Tongue (tissue), 2 donors: Measurements from ENCODE around the gene LYZ. TPM values are rescaled to one million over a fixed set of nuclear protein-coding genes. Genes with fewer than 3 reads are reported as not detected.
"Not testable (repeated sequence)": the region's sequence is repeated elsewhere in the genome, so short reads cannot be mapped to it uniquely, and the experiment has no call there.

Source experiments
- DNase-seq: peaks from one replicate; pipeline ENCODE4 v3.0.0-alpha.2; 2015
- total RNA-seq: library from RNA; depleted of rRNA; stranded (reverse); fragments of >200 nt; gene quantifications from one replicate; pipeline ENCODE4 v1.2.3, GENCODE V29; 2014

Gene LYZ
- 32.8 TPM for total RNA-seq

DNA sequence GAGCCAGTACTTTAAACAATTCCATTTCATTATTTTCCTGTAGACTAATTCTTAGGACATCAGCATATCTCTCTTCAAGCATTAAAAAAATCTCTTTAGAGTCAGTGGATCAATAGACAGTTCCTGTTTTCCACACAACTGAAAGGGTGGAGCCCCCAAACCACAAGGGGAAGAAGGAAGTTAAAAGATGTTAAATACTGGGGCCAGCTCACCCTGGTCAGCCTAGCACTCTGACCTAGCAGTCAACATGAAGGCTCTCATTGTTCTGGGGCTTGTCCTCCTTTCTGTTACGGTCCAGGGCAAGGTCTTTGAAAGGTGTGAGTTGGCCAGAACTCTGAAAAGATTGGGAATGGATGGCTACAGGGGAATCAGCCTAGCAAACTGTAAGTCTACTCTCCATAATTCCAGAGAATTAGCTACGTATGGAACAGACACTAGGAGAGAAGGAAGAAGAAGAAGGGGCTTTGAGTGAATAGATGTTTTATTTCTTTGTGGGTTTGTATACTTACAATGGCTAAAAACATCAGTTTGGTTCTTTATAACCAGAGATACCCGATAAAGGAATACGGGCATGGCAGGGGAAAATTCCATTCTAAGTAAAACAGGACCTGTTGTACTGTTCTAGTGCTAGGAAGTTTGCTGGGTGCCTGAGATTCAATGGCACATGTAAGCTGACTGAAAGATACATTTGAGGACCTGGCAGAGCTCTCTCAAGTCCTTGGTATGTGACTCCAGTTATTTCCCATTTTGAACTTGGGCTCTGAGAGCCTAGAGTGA, at the start of gene LYZ:
TSS of gene LYZ (plus strand) at position 220 of the 777 bp plus-strand sequence. CDS start at position 248, 28 bp downstream.
- no peak for DNase-seq

DNA sequence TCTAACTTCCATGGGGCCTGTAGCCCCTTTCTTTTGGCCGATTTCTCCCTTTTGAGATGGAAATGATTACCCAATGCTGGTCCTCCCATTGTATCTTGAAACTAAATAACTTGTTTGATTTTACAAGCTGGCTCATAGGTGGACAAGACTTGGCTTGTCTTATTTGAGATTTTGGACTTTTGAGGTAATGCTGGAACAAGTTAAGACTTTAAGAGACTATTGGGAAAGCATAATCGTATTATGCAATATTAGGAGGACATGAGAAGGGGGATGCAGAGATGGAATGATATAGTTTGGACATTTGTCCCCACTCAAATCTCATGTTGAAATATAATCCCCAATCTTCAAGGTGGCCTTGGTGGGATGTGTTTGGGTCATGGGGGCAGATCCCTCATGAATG, 49.2 kb upstream of the LYZ start:
- DNase-seq: no peak

DNA sequence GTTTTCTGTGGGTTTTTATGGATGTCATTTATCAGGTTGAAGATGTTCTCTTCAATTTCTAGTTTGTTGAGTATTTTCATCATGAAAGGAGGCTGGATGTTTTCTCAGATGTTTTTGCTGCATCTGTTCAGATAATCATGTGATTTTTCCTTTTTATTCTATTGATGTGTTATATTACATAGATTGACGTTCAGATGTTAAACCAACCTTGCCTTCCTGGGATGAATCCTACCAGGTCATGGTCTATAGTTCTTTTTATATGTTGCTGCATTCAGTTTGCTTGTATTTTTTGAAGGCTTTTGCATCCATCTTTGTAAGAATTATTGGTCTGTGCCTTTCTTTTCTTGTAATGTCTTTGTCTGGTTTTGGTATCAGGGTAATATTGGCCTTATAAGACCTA, 43.9 kb upstream of the LYZ start:
- no peak for DNase-seq

DNA sequence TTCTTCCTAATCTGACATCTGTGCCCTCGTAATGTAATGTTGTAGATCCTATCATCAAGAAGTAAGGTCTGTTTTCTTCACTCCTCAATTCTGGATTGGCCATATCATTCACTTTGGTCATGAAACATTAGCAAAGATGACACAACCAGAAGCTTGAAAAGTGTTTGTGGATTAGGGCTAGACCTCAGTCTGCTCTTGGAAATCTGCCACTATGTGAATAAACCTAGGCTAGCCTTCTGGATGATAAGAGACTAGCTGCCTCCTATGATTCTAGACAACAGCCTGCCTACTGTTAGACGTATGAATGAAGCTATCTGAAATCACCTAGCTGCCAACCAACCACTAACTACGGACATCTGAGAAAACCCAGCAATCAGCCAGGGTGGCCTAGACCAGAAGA, 38.7 kb upstream of the LYZ start:
- DNase-seq: no peak

- no peak for DNase-seq
Observed at GRCh38 chr12:69313209-69313608, 35.0 kb upstream of the LYZ start.

DNA sequence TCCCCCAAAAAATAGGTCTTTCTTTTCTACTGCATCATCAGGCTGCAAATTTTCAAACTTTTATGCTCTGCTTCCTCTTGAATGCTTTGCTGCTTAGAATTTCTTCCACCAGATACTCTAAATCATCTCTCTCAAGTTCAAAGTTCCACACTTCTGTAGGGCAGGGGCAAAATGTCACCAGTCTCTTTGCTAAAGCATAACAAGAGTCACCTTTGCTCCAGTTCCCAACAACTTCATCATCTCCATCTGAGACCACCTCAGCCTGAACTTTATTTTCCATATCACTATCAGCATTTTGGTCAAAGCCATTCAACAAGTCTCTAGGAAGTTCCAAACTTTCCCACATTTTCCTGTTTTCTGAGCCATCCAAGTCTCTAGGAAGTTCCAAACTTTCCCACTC, 31.4 kb upstream of the LYZ start:
- not testable (repeated sequence) for DNase-seq

DNA sequence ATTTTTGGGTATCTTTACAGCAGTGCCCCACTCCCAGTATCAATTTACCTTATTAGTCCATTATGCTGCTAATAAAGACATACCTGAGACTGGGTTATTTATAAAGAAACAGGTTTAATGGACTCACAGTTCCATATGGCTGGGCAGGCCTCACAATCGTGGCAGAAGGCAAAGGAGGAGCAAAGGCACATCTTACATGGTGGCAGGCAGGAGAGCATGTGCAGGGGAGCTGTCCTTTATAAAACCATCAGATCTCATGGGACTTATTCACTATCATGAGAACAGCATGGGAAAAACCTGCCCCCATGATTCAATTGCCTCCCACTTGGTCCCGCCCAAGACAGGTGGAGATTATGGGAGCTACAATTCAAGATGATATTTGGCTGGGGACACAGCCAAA, 30.9 kb upstream of the LYZ start:
- DNase-seq: not testable (repeated sequence)

DNA sequence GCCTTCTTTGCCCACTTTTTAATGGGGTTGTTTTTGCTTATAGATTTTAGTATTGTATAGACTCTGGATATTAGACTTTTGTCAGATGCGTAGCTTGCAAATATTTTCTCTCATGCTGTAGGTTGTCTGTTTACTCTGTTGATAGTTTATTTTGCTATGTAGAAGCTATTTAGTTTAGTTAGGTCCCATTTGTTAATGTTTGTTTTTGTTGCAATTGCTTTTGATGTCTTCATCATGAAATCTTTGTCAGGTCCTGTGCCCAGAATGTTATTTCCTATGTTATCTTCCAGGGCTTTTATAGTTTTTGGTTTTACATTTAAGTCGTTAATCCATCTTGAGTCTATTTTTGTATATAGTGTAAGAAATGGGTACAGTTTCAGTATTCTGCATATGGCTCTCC, 30.0 kb upstream of the LYZ start:
- DNase-seq: no peak

DNA sequence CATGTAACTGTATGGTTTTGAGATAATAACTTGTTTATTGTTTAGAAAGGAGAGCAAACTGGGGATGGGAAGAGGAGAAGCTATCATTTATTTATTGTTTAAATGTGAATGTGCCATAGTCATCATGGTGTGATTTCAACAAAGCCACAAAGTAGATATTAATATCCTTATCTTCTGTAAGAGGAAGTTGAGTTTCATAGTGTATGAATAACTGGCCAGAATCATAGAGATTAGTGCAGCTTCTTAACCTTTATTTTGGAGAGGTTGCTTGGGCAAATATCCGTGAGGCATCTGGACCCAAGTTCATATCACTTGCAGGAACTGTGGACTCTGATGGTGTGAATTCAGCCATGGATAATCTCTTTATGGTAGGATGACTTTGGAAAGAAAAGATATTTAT, 26.8 kb upstream of the LYZ start:
- DNase-seq: no peak

DNA sequence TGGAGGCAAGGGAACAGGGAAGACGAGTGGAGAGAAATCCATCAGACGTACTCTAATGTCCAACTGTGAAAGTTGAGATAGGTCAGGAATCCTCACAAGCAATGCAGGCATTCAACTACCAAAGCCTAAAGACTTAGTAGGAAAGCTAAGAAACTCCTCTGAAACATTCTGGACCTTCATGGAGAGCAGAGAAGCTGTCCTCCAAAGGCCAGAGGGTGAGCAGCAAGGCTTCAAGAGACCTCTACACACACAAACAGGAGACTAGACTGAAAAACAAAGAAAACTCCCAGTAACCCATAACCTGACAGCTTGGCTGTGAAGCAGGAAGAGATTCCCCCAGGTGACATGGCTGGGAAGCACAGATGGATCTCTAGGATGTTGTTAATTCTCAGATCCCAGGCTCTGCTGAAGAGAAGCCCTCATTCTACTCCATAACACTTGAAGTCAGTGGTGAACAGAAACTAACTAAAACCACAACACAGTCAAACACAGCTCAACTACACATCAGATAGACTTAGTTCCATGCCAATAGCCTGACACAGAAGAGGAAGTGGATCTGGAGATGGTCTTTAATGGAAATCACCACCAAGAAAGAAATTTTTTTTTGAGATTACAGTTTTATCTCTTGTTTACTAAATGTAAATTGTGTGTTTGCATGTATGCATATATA, 23.2 kb upstream of the LYZ start:
- DNase-seq: no peak

DNA sequence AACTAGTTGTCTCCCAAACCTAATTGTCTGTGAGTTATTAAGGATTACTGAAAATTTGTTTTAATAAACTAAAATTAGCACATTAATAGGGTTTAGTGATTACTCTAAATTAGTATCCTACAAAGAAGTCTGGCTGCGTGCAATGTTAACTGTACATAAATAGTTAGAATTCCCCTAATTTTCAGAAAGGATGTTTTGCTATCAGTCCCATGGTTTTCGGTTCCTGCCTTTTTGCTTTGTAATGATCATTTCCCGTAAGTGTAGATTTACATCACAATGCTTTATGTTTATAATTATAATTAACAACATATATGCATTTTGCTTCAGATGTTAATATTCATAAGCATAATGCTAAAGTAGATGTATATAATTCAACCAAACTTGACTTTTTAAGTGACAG, 19.8 kb upstream of the LYZ start:
- DNase-seq: no peak

GRCh38 chr12:69329669-69330428, 18.3 kb upstream of the LYZ start:
- DNase-seq: no peak

DNA sequence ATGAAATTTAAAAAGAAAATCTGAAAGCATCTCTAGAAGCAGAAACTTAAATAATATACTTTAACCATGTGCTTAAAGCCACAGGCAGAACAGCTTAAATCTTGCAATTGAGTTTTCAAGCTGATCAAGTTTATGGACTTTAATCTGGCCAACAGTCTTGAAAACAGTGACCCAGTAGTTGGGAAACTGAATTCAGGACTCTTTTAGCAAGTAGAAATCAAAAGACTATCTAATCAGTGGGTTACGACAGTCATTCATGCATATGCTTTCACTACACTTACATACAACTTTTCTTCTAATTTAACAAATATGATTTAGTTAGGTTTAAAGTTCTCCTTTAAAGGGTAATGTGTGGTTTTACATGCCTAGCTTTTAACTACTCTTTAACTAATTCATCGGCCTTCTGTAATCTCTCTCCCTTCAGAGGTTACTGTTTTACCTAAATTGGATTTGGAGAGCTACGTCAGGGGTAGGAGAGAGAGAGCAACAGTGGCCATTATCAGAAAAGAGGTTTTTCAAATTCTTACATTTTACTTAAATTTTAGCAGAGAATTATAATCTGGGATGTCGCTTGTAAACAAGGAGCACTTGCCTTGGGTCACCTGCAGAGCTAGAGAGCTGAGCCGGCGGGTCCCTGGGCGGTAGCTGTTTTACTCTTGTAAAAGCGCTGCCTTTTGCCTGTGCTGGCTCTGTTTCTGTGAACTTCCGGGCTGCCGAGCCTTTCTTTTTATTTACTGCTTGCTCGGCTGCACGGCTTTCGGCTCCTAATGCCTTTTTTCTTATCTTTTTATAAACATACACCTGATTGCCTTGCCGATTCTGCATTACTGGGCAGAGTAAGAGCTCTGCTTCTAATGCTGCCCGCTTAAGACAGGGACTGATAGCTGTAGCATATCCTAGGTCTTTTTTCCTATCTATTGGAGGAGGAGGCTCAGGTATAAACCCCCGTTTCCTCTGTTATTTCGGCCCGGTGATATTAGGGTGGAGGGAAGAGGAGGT, 17.4 kb upstream of the LYZ start:
- DNase-seq: peak; percentile 22

DNA sequence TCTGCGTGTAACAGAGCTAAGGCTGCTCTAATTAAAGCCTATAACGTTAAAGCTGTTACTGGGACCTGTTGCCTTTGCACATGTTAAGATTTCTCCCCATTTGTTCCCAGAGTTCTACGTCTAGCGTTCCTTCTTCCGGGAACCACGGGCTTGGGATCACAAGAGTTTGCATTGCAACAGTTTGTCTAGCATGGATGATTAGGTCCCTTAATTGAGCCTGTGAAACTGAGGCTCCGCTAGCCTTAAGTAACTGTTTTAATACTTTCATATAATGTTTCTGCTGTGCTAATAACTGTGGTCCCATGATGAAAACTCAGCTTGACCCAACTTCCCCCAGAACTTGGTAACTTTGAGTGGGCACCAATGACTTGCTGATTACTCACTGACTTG, 16.7 kb upstream of the LYZ start:
- no peak for DNase-seq

DNA sequence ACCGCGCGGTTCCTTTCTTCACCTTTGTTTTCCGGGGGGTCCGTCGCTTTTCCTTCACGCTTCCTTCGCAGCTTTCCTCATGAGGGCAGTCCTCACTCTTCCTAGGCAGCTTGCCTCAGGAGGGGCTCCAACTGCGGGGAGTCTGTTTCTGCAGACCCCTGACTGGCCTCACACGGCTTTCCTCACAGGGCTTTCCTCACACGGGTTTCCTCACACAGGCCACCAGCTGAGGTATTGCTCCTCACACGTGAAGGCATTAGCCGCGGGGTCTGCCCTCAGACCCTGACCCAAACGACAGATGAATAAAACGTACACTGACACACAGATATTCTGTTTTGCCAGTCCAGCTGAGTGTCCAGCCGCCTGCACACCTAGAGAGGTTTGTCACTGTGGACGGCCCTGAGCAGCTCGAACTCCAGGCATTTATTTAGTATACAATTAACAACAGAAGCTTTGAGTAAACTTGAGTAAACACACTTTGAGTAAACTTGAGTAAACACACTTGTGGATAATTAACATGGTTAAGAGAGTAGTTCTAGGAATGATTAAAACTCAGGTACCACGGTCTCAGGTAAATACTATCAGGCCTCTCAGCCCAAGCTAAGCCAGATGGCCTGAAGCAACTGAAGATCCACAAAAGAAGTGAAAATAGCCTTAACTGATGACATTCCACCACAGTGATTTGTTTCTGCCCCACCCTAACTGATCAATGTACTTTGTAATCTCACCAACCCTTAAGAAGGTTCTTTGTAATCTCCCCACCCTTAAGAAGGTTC, 16.1 kb upstream of the LYZ start:
- DNase-seq: no peak

DNA sequence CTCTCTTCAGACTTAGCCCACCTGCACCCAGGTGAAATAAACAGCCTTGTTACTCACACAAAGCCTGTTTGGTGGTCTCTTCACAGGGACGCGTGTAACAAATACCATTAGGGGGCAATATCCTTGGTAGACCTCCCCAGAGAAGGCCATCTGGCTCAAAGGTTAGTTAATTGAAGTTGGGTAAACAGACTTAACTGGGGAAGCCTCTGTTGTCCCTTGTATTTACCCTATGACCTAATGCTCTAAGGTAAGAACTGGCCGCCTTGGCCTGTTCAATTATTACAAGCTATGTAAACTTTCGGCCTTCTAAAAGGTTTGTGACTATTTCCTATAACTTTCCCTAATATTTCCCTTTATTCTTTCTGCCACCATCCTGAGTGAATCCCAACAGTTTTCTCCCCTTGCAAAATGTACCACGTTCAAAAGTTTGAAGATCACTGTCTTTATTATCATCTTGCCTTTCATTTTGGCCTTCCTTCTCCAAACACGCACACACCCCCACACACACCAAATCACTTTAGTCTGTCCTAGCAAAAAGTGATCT, 15.3 kb upstream of the LYZ start:
- DNase-seq: no peak

DNA sequence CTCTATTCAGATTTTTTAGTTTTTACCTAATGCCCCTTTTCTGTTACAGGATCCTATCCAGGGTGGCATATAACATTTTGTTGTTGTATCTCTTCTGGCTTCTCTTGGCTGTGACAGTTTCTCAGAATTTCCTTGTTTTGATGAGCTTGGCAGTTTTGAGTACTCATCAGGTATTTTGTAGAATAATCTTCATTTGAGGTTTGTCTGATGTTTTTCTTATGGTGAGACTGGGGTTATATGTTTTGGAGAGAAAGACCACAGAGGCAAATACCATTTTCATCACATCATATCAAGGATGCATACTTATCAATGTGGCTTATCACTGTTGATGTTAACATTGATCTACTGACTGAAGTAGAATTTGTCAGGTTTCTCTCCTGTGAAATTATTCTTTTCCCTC, 14.0 kb upstream of the LYZ start:
- no peak for DNase-seq

DNA sequence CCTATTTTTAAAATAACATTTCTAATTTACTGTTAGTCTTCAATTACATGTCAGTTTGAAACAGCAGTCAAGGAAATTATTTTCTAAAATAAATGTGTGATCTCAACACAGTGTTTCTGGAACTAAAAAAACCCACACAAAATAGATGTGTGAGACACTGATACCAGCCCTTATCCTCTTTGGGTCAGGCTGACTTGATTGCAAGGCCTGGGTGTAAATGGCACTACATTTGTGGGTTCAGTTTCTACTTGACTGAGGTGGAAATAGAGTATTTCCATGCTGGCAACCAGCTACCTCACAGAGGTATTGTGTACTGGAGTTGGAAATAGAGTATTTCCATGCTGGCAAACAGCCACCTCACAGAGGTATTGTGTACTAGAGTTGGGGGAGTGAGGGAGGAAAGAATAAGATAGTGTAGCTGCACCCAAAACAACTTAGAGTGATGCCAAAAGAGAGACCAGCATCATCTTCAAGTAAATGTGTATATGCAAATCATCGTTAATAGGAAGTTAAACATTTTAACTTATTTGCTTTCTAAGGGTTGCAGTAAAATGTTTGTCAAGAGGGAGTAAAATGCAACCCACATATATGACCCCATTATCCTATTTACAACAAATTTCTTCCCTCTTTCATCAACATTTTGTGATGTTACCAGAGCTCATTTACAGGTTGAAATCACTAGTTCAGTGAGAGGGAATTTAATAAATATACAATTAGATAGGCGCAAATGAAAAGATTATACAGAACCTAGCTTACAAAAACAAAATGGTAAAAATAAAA, 10.7 kb upstream of the LYZ start:
- DNase-seq: no peak

DNA sequence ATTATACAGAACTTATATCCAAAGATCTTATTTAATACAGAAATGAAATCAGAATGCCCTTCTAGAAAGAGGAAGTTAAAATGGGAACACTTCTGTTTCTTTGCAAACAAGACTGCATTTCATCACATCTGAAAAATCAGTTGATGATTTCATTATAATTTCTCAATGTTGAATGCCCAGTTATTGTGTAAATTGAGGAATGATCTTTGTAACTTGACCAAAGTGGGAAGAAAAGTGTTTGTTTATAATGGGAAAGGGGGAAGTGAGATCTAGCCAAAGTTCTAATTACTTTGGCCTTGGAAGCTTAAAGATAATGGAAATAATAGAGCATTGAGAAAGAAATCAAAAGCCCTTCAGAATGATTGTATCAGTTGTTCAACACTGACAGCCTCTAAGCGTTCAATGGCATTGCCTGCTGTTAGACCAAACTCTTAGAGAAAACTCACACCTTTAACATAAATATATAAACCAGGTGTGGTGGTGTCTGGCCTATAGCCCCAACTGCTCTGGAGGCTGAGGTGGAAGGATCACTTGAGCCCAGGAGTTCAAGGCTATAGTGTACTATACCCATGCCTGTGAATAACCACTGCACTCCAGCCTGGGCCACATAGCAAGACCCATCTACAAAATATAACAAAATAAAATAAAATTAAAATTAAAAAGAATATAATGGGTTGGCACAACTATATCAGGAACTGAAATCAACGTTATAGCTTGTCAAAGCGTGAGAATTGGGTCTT, 9.9 kb upstream of the LYZ start:
- no peak for DNase-seq
